ENCODE data around the gene SLC35F3. TPM values are rescaled to one million over a fixed set of nuclear protein-coding genes. Genes with fewer than 3 reads are reported as not detected.
"Not testable (repeated sequence)": the region's sequence is repeated elsewhere in the genome, so short reads cannot be mapped to it uniquely, and the experiment has no call there.

SLC35F3 gene
- total RNA-seq, 2 experiments from 2014 or later: 0.08 TPM; not detected in 1

GRCh38 chr1:233884461-233885151 is 19.9 kb upstream of the SLC35F3 start:
- CTCF ChIA-PET: no interaction called here
- POLR2A ChIA-PET: no interaction called here
- no peak overlapping the region for H3K4me3 ChIP-seq (ENCODE audit: low read length)
- no peaks in the 10 kb centered on the region for H3K36me3 Mint-ChIP-seq (ENCODE audit: low read depth)
- H3K36me3 ChIP-seq (ENCODE audit: insufficient read depth, low read length): no peaks in the 10 kb centered on the region
- peaks cover 0 to 4% of the 10 kb centered on the region in 2 experiments for H3K27me3 ChIP-seq (ENCODE audit: control insufficient read depth in 1 of 2, insufficient read depth in 2 of 2, low read length in 2 of 2)
- TF ChIP-seq CTCF (IDR thresholded peaks at IDR 0.05): no peak
- H3K9me3 ChIP-seq (ENCODE audit: control insufficient read depth in 1 of 2, insufficient read depth in 1 of 2, low read length in 2 of 2): peaks cover 0 to 1% of the 10 kb centered on the region in 2 experiments
- H3K27ac Mint-ChIP-seq: no peak overlapping the region
- no peaks in the 10 kb centered on the region for H3K4me1 Mint-ChIP-seq (ENCODE audit: low read depth)
- intact Hi-C loops (cut with DNase I, micrococcal nuclease): no loop called here
- no peak for ATAC-seq (ENCODE audit: poor library complexity)
- H3K4me1 ChIP-seq (ENCODE audit: insufficient read depth, low read length): no peaks in the 10 kb centered on the region
- DNase-seq: no peak
- H3K27ac ChIP-seq (ENCODE audit: low read depth in 1 of 2, low read length in 2 of 2): no peak overlapping the region
- peaks cover 20% of the 10 kb centered on the region for H3K27me3 Mint-ChIP-seq
- H3K9me3 Mint-ChIP-seq: peaks cover 10% of the 10 kb centered on the region
- H3K4me3 Mint-ChIP-seq: no peak overlapping the region

DNA sequence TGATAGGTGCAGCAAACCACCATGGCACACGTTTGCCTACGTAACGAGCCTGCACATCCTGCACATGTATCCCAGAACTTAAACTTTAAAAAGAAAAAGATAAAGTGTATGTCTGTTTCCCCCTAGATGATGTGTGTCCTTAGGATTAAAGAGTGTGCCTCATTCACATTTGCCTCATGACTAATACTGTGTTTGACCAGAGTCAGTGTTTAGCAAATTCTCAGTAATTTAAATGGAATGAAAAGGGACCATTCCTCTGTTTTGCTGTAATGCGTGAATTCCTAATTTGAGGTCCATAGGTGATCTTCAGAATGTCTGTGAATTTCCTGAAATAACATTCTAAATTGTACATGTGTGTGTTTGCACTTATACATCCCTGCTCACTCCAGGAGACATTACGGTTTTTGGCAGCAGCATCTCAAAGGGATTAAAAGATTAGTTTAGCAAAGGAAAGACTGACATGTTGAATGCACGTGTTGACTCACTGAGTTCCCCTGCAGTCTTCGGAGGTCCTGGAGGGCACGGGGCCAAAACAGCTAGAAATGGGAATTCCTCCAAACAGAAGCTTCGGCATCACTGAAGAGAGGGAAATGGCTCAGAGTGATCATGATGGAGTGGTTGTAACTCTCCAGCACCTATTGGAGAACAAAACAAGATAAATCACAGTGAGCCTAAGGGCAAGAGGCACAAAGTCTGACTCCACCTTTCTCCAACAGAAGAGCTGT is 19.1 kb upstream of the SLC35F3 start:
- peaks cover 0 to 9% of the 10 kb centered on the region in 2 experiments for H3K9me3 ChIP-seq (ENCODE audit: control insufficient read depth in 1 of 2, insufficient read depth in 1 of 2, low read length in 2 of 2)
- intact Hi-C loops (cut with DNase I, micrococcal nuclease): no loop called here
- no peak for ATAC-seq (ENCODE audit: poor library complexity)
- H3K27ac ChIP-seq (ENCODE audit: low read depth in 1 of 2, low read length in 2 of 2): no peak overlapping the region
- Mint-ChIP-seq H3K36me3 (ENCODE audit: low read depth) (no peaks in the 10 kb centered on the region), H3K9me3 (peaks cover 10% of the 10 kb centered on the region), H3K4me3 (no peak overlapping the region), H3K27ac (no peak overlapping the region), H3K27me3 (peaks cover 20% of the 10 kb centered on the region), H3K4me1 (ENCODE audit: low read depth) (no peaks in the 10 kb centered on the region)
- H3K4me3 ChIP-seq (ENCODE audit: low read length): no peak overlapping the region
- H3K27me3 ChIP-seq (ENCODE audit: control insufficient read depth in 1 of 2, insufficient read depth in 2 of 2, low read length in 2 of 2): peaks cover 0 to 4% of the 10 kb centered on the region in 2 experiments
- H3K36me3 ChIP-seq (ENCODE audit: insufficient read depth, low read length): no peaks in the 10 kb centered on the region
- ChIA-PET POLR2A (no interaction called here), CTCF (no interaction called here)
- TF ChIP-seq CTCF (IDR thresholded peaks at IDR 0.05): no peak
- DNase-seq: no peak
- H3K4me1 ChIP-seq (ENCODE audit: insufficient read depth, low read length): no peaks in the 10 kb centered on the region

DNA sequence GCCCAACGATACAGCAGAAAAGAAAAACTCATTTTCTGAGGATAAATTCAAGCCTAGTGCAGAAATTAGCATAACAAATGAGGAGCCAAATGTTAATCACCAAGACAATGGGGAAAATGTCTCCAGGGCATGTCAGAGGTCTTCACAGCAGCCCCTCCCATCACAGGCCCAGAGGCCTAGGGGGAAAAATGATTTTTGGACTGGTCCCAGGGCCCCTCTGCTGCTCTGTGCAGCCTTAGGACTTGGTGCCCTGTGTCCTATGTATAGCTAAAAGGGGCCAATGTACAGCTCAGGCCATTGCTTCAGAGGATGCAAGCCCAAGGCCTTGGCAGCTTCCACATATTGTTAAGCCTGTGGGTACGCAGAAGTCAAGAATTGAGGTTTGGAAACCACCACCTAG is 13.3 kb upstream of the SLC35F3 start:
- H3K36me3 ChIP-seq (ENCODE audit: insufficient read depth, low read length); DNase-seq; H3K4me3 Mint-ChIP-seq; H3K36me3 Mint-ChIP-seq (ENCODE audit: low read depth); H3K27ac ChIP-seq (ENCODE audit: low read depth in 1 of 2, low read length in 2 of 2); POLR2A ChIA-PET; H3K4me1 ChIP-seq (ENCODE audit: insufficient read depth, low read length); H3K4me3 ChIP-seq (ENCODE audit: low read length); H3K9me3 Mint-ChIP-seq; H3K4me1 Mint-ChIP-seq (ENCODE audit: low read depth); CTCF ChIA-PET; intact Hi-C loops (cut with DNase I, micrococcal nuclease); H3K27ac Mint-ChIP-seq; H3K27me3 Mint-ChIP-seq; ATAC-seq (ENCODE audit: poor library complexity); H3K27me3 ChIP-seq (ENCODE audit: control insufficient read depth in 1 of 2, insufficient read depth in 2 of 2, low read length in 2 of 2): not testable (repeated sequence)
- H3K9me3 ChIP-seq (ENCODE audit: control insufficient read depth in 1 of 2, insufficient read depth in 1 of 2, low read length in 2 of 2): peaks cover 8 to 15% of the 10 kb centered on the region in 2 experiments

Data from CD4-positive, alpha-beta T cell (primary cell).